WTC11 (cell line): ENCODE results near the gene HKDC1. TPM values are rescaled to one million over a fixed set of nuclear protein-coding genes. Genes with fewer than 3 reads are reported as not detected.

Experiments
- ATAC-seq: fragments of 200-7000 bp; cut with Tn5 transposase; 2 replicates; pipeline ENCODE4 v1.10.0; 2021; ENCODE audit warnings: mild to moderate bottlenecking, moderate library complexity
- CTCF ChIA-PET: fragments of 300-600 bp; sonication (Branson Sonifier 250); formaldehyde crosslinking; loops from one replicate; lab custom pipeline; 2021; ENCODE audit warnings: antibody characterized with exemption; lab: Charles Lee
- POLR2A ChIA-PET: fragments of 350-600 bp; sonication (Branson Sonifier 250); formaldehyde crosslinking; loops from one replicate; lab custom pipeline; 2021; ENCODE audit warnings: antibody characterized with exemption; lab: Charles Lee
- DNase-seq: peaks from one replicate; pipeline ENCODE4 v3.0.0; 2021; ENCODE audit warnings: low spot score
- H3K27ac Mint-ChIP-seq: 2 replicates; pipeline ENCODE4 v1.8.0; 2021; ENCODE audit warnings: mixed read lengths
- H3K27me3 Mint-ChIP-seq: 2 replicates; pipeline ENCODE4 v1.8.0; 2021; ENCODE audit warnings: low read depth, mild to moderate bottlenecking, moderate library complexity, mixed read lengths
- H3K36me3 Mint-ChIP-seq: 2 replicates; pipeline ENCODE4 v1.8.0; 2021; ENCODE audit warnings: mixed read lengths
- H3K4me1 Mint-ChIP-seq: 2 replicates; pipeline ENCODE4 v1.8.0; 2022; ENCODE audit warnings: mixed read lengths
- H3K4me3 Mint-ChIP-seq: 2 replicates; pipeline ENCODE4 v1.8.0; 2021; ENCODE audit warnings: mild to moderate bottlenecking, moderate library complexity, mixed read lengths
- H3K9me3 Mint-ChIP-seq: 2 replicates; pipeline ENCODE4 v1.8.0; 2021; ENCODE audit warnings: mixed read lengths
- ATF1 ChIP-seq: sonication (generic); formaldehyde crosslinking; IDR thresholded peaks from 2 replicates; pipeline ENCODE4 v1.8.1; 2023; ENCODE audit warnings: mild to moderate bottlenecking, moderate library complexity, missing genetic modification reagents
- ATF3 ChIP-seq: sonication (generic); formaldehyde crosslinking; conservative IDR thresholded peaks from 2 replicates; pipeline ENCODE4 v1.8.1; 2022; ENCODE audit warnings: mild to moderate bottlenecking, missing genetic modification reagents
- CBFB ChIP-seq: sonication (generic); formaldehyde crosslinking; IDR thresholded peaks from 2 replicates; pipeline ENCODE4 v1.8.1; 2022; ENCODE audit warnings: mild to moderate bottlenecking, low read depth, missing genetic modification reagents
- HMGA2 ChIP-seq: fragments of 250-450 bp; sonication (Bioruptor Pico); IDR thresholded peaks from 2 replicates; pipeline ENCODE4 v1.4.0; 2021; ENCODE audit warnings: mild to moderate bottlenecking, moderate library complexity
- NR2C2 ChIP-seq: sonication (generic); formaldehyde crosslinking; IDR thresholded peaks from 2 replicates; pipeline ENCODE4 v1.8.0; 2022; ENCODE audit warnings: mild to moderate bottlenecking, missing genetic modification reagents
- PREB ChIP-seq: sonication (generic); formaldehyde crosslinking; IDR thresholded peaks from 2 replicates; pipeline ENCODE4 v1.8.1; 2022; ENCODE audit warnings: mild to moderate bottlenecking, missing genetic modification reagents, moderate library complexity, borderline replicate concordance
- SMAD4 ChIP-seq: sonication (generic); formaldehyde crosslinking; IDR thresholded peaks from 2 replicates; pipeline ENCODE4 v1.8.0; 2022; ENCODE audit warnings: mild to moderate bottlenecking, missing genetic modification reagents
- SOX15 ChIP-seq: fragments of 250-450 bp; sonication (Bioruptor Pico); IDR thresholded peaks from 2 replicates; pipeline ENCODE4 v1.9.0; 2021; ENCODE audit warnings: mild to moderate bottlenecking
- TEAD1 ChIP-seq: sonication (generic); formaldehyde crosslinking; IDR thresholded peaks from 2 replicates; pipeline ENCODE4 v1.8.0; 2022; ENCODE audit warnings: mild to moderate bottlenecking, missing genetic modification reagents
- ZNF138 ChIP-seq: sonication (generic); formaldehyde crosslinking; conservative IDR thresholded peaks from 2 replicates; pipeline ENCODE4 v1.8.1; 2022; ENCODE audit warnings: mild to moderate bottlenecking, moderate library complexity, missing genetic modification reagents
- ZNF232 ChIP-seq: sonication (generic); formaldehyde crosslinking; IDR thresholded peaks from 2 replicates; pipeline ENCODE4 v1.8.0; 2022; ENCODE audit warnings: mild to moderate bottlenecking, missing genetic modification reagents
- ZNF416 ChIP-seq: fragments of 250-450 bp; sonication (Bioruptor Pico); IDR thresholded peaks from 2 replicates; pipeline ENCODE4 v1.9.0; 2021; ENCODE audit warnings: mild to moderate bottlenecking, inconsistent platforms
- total RNA-seq: library from RNA; stranded (reverse); gene quantifications from 3 replicates; pipeline ENCODE4 v1.2.3, GENCODE V29; 2021
- TF ChIP-seq, protein P1 (sequence below): sonication (generic); formaldehyde crosslinking; IDR thresholded peaks from 2 replicates; pipeline ENCODE4 v1.8.0; 2022; ENCODE audit warnings: mild to moderate bottlenecking, missing genetic modification reagents
- TF ChIP-seq, protein P2 (sequence below): sonication (generic); formaldehyde crosslinking; IDR thresholded peaks from 2 replicates; pipeline ENCODE4 v1.8.0; 2023; ENCODE audit warnings: missing genetic modification reagents, mild to moderate bottlenecking, borderline replicate concordance
- TF ChIP-seq, protein P3 (sequence below): sonication (generic); formaldehyde crosslinking; IDR thresholded peaks from 2 replicates; pipeline ENCODE4 v1.8.0; 2023; ENCODE audit warnings: missing genetic modification reagents
- TF ChIP-seq, protein P4 (sequence below): sonication (generic); formaldehyde crosslinking; IDR thresholded peaks from 2 replicates; pipeline ENCODE4 v1.8.0; 2022; ENCODE audit warnings: mild to moderate bottlenecking, missing genetic modification reagents

The HKDC1 gene
- total RNA-seq, 1 experiment from 2014 or later, result 0.09 TPM

DNA sequence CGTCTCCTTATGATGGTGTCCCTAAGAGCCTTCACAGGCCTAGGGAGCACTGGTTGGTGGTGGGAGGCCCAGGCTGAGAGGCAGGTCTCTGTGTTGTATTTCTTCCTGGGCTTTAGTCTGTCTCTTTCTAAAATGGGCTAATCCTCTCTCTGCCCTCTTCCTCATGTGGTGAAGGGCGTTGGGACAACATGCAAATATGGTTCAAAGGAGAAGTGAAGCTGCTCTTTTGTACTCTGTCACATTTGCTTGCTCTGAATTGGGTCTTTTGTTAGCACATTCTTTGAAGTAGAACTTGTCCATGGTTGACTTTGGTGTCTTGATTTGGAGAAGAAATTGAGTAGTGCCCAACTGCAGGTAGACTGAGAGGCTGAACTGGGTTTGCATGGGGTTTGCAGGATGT, 59.0 kb downstream of the HKDC1 start:
- Mint-ChIP-seq H3K4me3 (no peak overlapping the region), H3K36me3 (no peaks in the 10 kb centered on the region), H3K27ac (no peak overlapping the region), H3K4me1 (peaks cover 16% of the 10 kb centered on the region), H3K27me3 (peaks cover 9% of the 10 kb centered on the region), H3K9me3 (peaks cover 4% of the 10 kb centered on the region)
- no peak for DNase-seq
- TF ChIP-seq CBFB (CRISPR knock-in tag), result no peak
- TF ChIP-seq ZNF416 (CRISPR knock-in tag), result no peak
- TF ChIP-seq SMAD4, result no peak
- TF ChIP-seq, protein P1, sequence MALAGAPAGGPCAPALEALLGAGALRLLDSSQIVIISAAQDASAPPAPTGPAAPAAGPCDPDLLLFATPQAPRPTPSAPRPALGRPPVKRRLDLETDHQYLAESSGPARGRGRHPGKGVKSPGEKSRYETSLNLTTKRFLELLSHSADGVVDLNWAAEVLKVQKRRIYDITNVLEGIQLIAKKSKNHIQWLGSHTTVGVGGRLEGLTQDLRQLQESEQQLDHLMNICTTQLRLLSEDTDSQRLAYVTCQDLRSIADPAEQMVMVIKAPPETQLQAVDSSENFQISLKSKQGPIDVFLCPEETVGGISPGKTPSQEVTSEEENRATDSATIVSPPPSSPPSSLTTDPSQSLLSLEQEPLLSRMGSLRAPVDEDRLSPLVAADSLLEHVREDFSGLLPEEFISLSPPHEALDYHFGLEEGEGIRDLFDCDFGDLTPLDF (CRISPR knock-in tag), result no peak
- no peak for TF ChIP-seq ATF1 (CRISPR knock-in tag)
- TF ChIP-seq ZNF232, result no peak
- no peak for TF ChIP-seq NR2C2 (CRISPR knock-in tag)
- no peak for TF ChIP-seq TEAD1 (CRISPR knock-in tag)
- no peak for TF ChIP-seq ATF3 (CRISPR knock-in tag)
- no peak for TF ChIP-seq HMGA2 (CRISPR knock-in tag)
- TF ChIP-seq PREB (CRISPR knock-in tag), result no peak
- ChIA-PET POLR2A (no interaction called here), CTCF (no interaction called here)
- ATAC-seq, result no peak

DNA sequence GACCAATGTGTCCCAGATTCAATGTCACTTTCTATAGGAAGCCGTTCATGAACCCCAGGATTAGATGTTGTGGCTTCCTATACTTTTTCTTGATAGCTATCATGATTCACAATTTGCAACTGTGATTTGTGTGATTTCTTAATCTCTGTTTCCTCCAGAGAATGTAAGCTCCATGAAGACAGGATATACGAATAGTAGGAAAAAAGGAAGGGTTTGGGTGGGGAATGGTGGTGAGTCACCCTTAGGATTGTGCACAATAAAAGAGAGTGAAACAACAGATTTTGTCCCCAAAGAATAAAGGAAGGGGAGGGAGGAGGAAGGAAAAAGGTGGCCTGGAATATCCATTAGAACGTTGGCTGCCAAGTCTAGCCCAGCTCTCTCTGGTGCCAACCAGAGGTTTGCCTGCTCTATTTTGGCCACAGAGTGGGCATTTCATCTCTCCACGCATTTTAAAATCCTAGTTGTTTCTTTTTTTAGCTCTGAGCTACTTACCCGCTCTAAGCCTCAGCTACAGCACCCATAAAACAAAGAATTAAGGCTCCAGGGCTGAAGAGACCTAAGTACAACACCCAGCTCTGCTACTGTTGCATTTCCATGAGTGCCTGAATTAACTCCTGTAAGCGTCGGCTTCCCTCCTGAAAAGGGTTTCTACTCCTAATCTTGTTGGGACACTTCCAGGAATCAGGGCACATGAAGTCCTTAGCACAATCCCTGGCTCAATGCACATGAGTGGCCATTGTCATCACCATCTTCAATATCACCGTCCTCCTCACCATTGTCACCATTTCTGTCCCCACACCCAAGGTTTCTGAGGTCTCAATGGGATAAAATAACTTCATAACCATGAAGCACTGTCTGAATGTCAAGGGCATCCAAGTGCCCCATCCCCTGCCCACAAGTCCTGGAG, 61.6 kb downstream of the HKDC1 start:
- no peaks in the 10 kb centered on the region for H3K36me3 Mint-ChIP-seq
- TF ChIP-seq, protein P2, sequence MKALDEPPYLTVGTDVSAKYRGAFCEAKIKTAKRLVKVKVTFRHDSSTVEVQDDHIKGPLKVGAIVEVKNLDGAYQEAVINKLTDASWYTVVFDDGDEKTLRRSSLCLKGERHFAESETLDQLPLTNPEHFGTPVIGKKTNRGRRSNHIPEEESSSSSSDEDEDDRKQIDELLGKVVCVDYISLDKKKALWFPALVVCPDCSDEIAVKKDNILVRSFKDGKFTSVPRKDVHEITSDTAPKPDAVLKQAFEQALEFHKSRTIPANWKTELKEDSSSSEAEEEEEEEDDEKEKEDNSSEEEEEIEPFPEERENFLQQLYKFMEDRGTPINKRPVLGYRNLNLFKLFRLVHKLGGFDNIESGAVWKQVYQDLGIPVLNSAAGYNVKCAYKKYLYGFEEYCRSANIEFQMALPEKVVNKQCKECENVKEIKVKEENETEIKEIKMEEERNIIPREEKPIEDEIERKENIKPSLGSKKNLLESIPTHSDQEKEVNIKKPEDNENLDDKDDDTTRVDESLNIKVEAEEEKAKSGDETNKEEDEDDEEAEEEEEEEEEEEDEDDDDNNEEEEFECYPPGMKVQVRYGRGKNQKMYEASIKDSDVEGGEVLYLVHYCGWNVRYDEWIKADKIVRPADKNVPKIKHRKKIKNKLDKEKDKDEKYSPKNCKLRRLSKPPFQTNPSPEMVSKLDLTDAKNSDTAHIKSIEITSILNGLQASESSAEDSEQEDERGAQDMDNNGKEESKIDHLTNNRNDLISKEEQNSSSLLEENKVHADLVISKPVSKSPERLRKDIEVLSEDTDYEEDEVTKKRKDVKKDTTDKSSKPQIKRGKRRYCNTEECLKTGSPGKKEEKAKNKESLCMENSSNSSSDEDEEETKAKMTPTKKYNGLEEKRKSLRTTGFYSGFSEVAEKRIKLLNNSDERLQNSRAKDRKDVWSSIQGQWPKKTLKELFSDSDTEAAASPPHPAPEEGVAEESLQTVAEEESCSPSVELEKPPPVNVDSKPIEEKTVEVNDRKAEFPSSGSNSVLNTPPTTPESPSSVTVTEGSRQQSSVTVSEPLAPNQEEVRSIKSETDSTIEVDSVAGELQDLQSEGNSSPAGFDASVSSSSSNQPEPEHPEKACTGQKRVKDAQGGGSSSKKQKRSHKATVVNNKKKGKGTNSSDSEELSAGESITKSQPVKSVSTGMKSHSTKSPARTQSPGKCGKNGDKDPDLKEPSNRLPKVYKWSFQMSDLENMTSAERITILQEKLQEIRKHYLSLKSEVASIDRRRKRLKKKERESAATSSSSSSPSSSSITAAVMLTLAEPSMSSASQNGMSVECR (CRISPR knock-in tag), result no peak
- TF ChIP-seq ZNF138 (CRISPR knock-in tag), result no peak
- TF ChIP-seq, protein P3, sequence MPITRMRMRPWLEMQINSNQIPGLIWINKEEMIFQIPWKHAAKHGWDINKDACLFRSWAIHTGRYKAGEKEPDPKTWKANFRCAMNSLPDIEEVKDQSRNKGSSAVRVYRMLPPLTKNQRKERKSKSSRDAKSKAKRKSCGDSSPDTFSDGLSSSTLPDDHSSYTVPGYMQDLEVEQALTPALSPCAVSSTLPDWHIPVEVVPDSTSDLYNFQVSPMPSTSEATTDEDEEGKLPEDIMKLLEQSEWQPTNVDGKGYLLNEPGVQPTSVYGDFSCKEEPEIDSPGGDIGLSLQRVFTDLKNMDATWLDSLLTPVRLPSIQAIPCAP, result no peak
- TF ChIP-seq, protein P4, sequence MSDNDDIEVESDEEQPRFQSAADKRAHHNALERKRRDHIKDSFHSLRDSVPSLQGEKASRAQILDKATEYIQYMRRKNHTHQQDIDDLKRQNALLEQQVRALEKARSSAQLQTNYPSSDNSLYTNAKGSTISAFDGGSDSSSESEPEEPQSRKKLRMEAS (CRISPR knock-in tag), result no peak
- no peak for TF ChIP-seq SOX15 (CRISPR knock-in tag)
- peaks cover 24% of the 10 kb centered on the region for H3K4me1 Mint-ChIP-seq
- peaks cover 9% of the 10 kb centered on the region for H3K27me3 Mint-ChIP-seq
- H3K27ac Mint-ChIP-seq, result no peak overlapping the region
- POLR2A ChIA-PET, result no interaction called here
- DNase-seq, result no peak
- peaks cover 4% of the 10 kb centered on the region for H3K9me3 Mint-ChIP-seq
- H3K4me3 Mint-ChIP-seq, result no peak overlapping the region
- CTCF ChIA-PET, result interaction anchor here (0.6 kb wide), 1 partner anchor 100 kb away, joined by 5 read pairs; no protein-coding TSS in a partner anchor
- ATAC-seq, result no peak
